GM10248 (cell line): ENCODE results near the gene EIF4EBP2.

Source experiments
- CTCF ChIA-PET: fragments of 300-600 bp; sonication (Branson Sonifier 250); formaldehyde crosslinking; extraction: SDS; loops from one replicate; lab custom pipeline; 2021; ENCODE audit warnings: antibody characterized with exemption; lab: Yijun Ruan, JAX
- POLR2A ChIA-PET: fragments of 350-650 bp; sonication (Branson Sonifier 250); formaldehyde crosslinking; extraction: SDS; loops from one replicate; lab custom pipeline; 2020; ENCODE audit warnings: antibody characterized with exemption; lab: Yijun Ruan, JAX
- DNase-seq: peaks from one replicate; pipeline ENCODE4 v3.0.0; 2012; ENCODE audit errors: extremely low spot score
- CTCF ChIP-seq: IDR thresholded peaks from 2 replicates; pipeline ENCODE4 v1.5.1; 2012; ENCODE audit warnings: mild to moderate bottlenecking, low read depth; ENCODE audit errors: extremely low read depth, missing control alignments, control extremely low read depth

The EIF4EBP2 gene

GRCh38 chr10:70462349-70462984 is 58.5 kb downstream of the EIF4EBP2 start:
- ChIA-PET CTCF (interaction anchor here (0.7 to 6.0 kb wide), 20 partner anchors 9 to 193 kb away, joined by 3 to 59 read pairs (median 9); partner anchors contain the start of gene PALD1), POLR2A (no interaction called here)
- DNase-seq: no peak
- no peak for TF ChIP-seq CTCF

DNA sequence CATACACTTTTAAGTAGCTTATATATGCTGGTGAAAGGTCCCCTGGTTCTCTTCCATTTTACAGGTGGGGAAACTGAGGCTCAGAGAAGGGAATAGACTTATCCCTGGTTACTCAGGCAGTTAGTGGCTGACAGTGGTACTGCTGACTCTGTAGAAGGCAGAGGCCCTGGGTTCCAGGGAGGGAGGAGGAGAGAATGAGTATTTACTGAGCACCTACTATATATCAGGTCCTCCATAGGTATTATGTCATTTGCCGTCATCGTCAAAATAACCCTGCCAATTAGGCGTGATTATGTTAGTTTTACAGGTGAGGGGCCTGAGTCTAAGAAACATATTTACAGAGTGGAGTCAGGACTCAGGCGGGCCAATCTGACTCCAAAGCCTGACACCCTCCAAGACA is 61.3 kb downstream of the EIF4EBP2 start:
- CTCF ChIA-PET: no interaction called here
- POLR2A ChIA-PET: no interaction called here
- DNase-seq: no peak
- no peak for TF ChIP-seq CTCF

- ChIA-PET CTCF (interaction anchor here (1.2 kb wide), 1 partner anchor 102 kb away, joined by 3 read pairs; no protein-coding TSS in a partner anchor), POLR2A (no interaction called here)
- no peak for TF ChIP-seq CTCF
- DNase-seq: no peak
These were observed 61.9 kb downstream of the EIF4EBP2 start for GRCh38 chr10:70465832-70466231.

DNA sequence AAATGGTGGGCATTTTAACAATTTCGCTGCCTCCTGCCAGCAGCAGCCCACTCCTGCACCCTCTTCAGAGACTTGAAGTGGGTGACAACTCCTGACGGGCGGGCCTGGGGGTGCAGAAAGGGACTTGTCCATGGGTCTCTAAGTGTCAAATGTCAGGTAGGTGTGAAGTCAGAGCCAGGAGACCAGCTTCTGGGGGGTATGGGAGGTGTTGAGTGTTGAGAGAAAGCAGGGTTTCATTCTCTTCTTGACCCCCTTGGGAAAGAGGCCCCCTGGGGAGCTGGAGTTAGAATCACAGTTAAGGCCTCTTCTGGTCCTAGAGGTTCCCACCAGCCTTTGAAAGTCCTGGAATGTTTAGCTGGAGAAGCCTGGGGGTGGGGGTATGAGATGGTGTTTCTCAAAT is 63.0 kb downstream of the EIF4EBP2 start:
- no peak for TF ChIP-seq CTCF
- CTCF ChIA-PET: interaction anchor here (1.4 to 1.6 kb wide), 3 partner anchors 13 to 83 kb away, joined by 3 to 4 read pairs (median 3); no protein-coding TSS in a partner anchor
- POLR2A ChIA-PET: no interaction called here
- DNase-seq: no peak

DNA sequence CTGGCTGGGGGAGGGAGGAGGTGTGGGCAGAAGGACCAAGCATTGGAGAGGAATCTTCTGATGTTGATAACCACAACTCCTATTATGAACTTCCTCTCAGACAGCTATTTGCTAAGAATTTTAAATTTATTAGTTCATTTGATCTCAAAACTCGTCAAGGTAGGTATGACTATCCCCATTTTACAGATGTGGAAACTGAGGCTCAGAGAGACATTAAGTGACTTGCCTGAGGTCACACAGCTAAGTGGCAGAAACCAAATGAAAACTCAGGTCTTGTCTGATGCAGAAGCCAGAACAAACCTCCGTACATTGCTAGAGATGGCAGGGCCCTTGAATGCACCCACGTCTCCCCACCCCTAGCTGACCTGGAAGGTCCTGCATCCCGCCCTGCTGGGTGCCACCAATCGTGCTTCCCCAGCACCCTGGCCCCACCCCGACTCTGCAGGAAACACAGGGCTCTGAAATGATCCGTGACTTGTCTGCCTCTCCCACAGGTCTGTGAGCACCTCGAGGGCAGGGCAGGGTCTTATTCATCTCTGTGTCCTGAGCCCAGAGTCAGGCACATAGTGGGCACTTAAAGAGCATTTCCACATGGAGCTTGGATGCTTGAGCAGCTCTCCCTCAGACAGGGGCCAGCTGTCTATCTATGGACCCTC is 69.0 kb downstream of the EIF4EBP2 start:
- no peak for TF ChIP-seq CTCF
- ChIA-PET CTCF (interaction anchor here (1.8 kb wide), 1 partner anchor 11 kb away, joined by 12 read pairs; no protein-coding TSS in a partner anchor), POLR2A (no interaction called here)
- DNase-seq: no peak

GRCh38 chr10:70474780-70475179 is 70.8 kb downstream of the EIF4EBP2 start:
- DNase-seq: no peak
- ChIA-PET POLR2A (no interaction called here), CTCF (interaction anchor here (5.4 kb wide), 1 partner anchor 13 kb away, joined by 42 read pairs; no protein-coding TSS in a partner anchor)
- no peak for TF ChIP-seq CTCF
